HG02981 (cell line): ENCODE results near the gene LRRC41.
"Not testable (repeated sequence)": the region's sequence is repeated elsewhere in the genome, so short reads cannot be mapped to it uniquely, and the experiment has no call there.

Experiments
- ATAC-seq: cut with Tn5 transposase; IDR thresholded peaks from one replicate; pipeline ENCODE4 v1.9.1; 2021; ENCODE audit warnings: mild to moderate bottlenecking, moderate library complexity; ENCODE audit not compliant: unreplicated experiment

Gene LRRC41

GRCh38 chr1:46244656-46245371 lies 58.6 kb downstream of the LRRC41 start:
- no peak for ATAC-seq

GRCh38 chr1:46243831-46244230 lies 59.6 kb downstream of the LRRC41 start:
- not testable (repeated sequence) for ATAC-seq

- ATAC-seq: no peak
Measured at GRCh38 chr1:46242918-46243317, 60.5 kb downstream of the LRRC41 start.

- not testable (repeated sequence) for ATAC-seq
Measured at GRCh38 chr1:46241733-46242132, 61.7 kb downstream of the LRRC41 start.

- not testable (repeated sequence) for ATAC-seq
Measured at GRCh38 chr1:46238865-46239264, 64.6 kb downstream of the LRRC41 start.

GRCh38 chr1:46236882-46237281 lies 66.5 kb downstream of the LRRC41 start:
- no peak for ATAC-seq

- not testable (repeated sequence) for ATAC-seq
Measured at GRCh38 chr1:46231231-46231630, 72.2 kb downstream of the LRRC41 start.
